Stimulated activated naive CD8-positive, alpha-beta T cell treated with anti-CD3 and anti-CD28 coated beads, Interleukin-15, Interleukin-2, amounts not matched to agents 100 U/mL and 50 U/mL, for 24 hours (primary cell): Measurements from ENCODE around the gene NT5C2.
"Not testable (repeated sequence)": the region's sequence is repeated elsewhere in the genome, so short reads cannot be mapped to it uniquely, and the experiment has no call there.

Experiments
- ATAC-seq: fragments of 150-1000 bp; cut with Tn5 transposase; one replicate; pipeline ENCODE4 v1.10.0; 2021
- DNase-seq: peaks from one replicate; pipeline ENCODE4 v3.0.0; 2021

NT5C2 gene

GRCh38 chr10:103086799-103087198 lies 106.3 kb downstream of the NT5C2 start:
- DNase-seq (no peak), ATAC-seq (no peak)

GRCh38 chr10:103086261-103086660 lies 106.8 kb downstream of the NT5C2 start:
- ATAC-seq (no peak), DNase-seq (no peak)

GRCh38 chr10:103083977-103084320 lies 109.1 kb downstream of the NT5C2 start:
- no peak for ATAC-seq
- no peak for DNase-seq

GRCh38 chr10:103083266-103083976 lies 109.7 kb downstream of the NT5C2 start:
- DNase-seq (no peak), ATAC-seq (no peak)

- ATAC-seq, result no peak
- DNase-seq, result no peak
These were observed 110.4 kb downstream of the NT5C2 start for GRCh38 chr10:103082683-103083082.

GRCh38 chr10:103080891-103081581 lies 112.0 kb downstream of the NT5C2 start:
- DNase-seq (peak; percentile 12), ATAC-seq (peak; percentile 37)

- ATAC-seq (no peak), DNase-seq (no peak)
These were observed 113.1 kb downstream of the NT5C2 start for GRCh38 chr10:103079946-103080345.

GRCh38 chr10:103079100-103079499 lies 114.0 kb downstream of the NT5C2 start:
- DNase-seq (no peak), ATAC-seq (no peak)

- DNase-seq (no peak), ATAC-seq (no peak)
These were observed 114.4 kb downstream of the NT5C2 start for GRCh38 chr10:103078676-103079075.

GRCh38 chr10:103078309-103078615 lies 114.8 kb downstream of the NT5C2 start:
- no peak for ATAC-seq

GRCh38 chr10:103077491-103078308 lies 115.4 kb downstream of the NT5C2 start:
- no peak for ATAC-seq
- DNase-seq, result no peak

More at GRCh38 chr10:103078309-103078615, 114.8 kb downstream of the NT5C2 start:
- DNase-seq, result no peak

GRCh38 chr10:103077020-103077419 lies 116.1 kb downstream of the NT5C2 start:
- DNase-seq, result no peak
- no peak for ATAC-seq

- DNase-seq (no peak), ATAC-seq (no peak)
These were observed 120.2 kb downstream of the NT5C2 start for GRCh38 chr10:103072891-103073290.

- DNase-seq, result no peak
- no peak for ATAC-seq
These were observed 120.8 kb downstream of the NT5C2 start for GRCh38 chr10:103072276-103072675.

- peak; percentile 81 for ATAC-seq
- peak; percentile 72 for DNase-seq
These were observed 123.4 kb downstream of the NT5C2 start for GRCh38 chr10:103069453-103070331.

GRCh38 chr10:103067956-103068355 lies 125.1 kb downstream of the NT5C2 start:
- DNase-seq, result no peak

GRCh38 chr10:103067484-103067883 lies 125.6 kb downstream of the NT5C2 start:
- ATAC-seq (no peak), DNase-seq (no peak)

More at GRCh38 chr10:103067956-103068355, 125.1 kb downstream of the NT5C2 start:
- ATAC-seq, result no peak

- not testable (repeated sequence) for DNase-seq, ATAC-seq
These were observed 126.0 kb downstream of the NT5C2 start for GRCh38 chr10:103067099-103067477.

GRCh38 chr10:103066141-103067098 lies 126.7 kb downstream of the NT5C2 start:
- ATAC-seq (no peak), DNase-seq (no peak)

GRCh38 chr10:103064956-103065355 lies 128.1 kb downstream of the NT5C2 start:
- ATAC-seq (no peak), DNase-seq (no peak)
